ENCODE measurements around the gene BRIX1. TPM values are rescaled to one million over a fixed set of nuclear protein-coding genes. Genes with fewer than 3 reads are reported as not detected.

The BRIX1 gene
- total and polyA plus RNA-seq, 5 donors from 2014 or later: 20.5 to 51.0 (median 46.3) TPM

DNA sequence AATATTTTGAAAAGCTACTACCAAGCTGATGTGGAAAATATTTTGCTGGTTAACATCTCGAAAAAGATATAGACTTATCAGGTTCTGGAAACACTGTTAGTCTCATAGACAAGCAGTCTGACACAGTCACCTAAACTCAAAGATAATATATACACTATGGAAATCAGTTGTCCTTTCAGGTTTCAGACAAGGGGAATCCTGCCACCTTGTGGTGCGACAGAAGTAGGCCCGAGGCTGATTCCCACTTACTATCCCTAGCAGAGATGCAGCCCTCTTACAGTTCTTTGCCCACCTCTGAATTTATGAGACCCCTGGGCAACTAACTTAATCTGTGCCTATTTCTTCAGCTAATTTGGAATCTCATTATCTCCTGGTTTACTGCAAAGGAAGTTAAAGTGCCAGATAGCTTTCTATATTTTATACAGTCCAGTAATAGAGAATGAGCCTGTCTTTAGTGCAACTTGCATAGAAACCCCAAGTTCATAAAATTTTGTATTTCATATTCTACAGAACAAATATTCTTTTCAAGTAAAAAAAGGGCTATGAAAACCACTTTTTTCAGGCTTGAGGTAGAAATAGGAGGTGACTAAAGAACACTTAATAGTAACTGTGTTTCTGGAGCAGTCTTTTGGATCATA, 17.1 kb upstream of the BRIX1 start:
- Histone ChIP-seq H3K4me1 (ENCODE audit: control insufficient read depth, insufficient read depth, low read length, poor library complexity, severe bottlenecking) (no peaks in the 10 kb centered on the region), H3K27ac (ENCODE audit: insufficient read depth, low read length, poor library complexity, severe bottlenecking) (no peak overlapping the region), H3K27me3 (ENCODE audit: control insufficient read depth, insufficient read depth, low read length) (no peaks in the 10 kb centered on the region), H3K9me3 (ENCODE audit: control insufficient read depth in 2 of 2, low read length in 2 of 2) (no peaks in the 10 kb centered on the region), H3K36me3 (ENCODE audit: control insufficient read depth, insufficient read depth, low read length) (no peaks in the 10 kb centered on the region), H3K4me3 (ENCODE audit: low read depth, low read length) (no peak overlapping the region)
- Mint-ChIP-seq H3K9me3 (no peaks in the 10 kb centered on the region), H3K4me3 (no peak overlapping the region), H3K27ac (no peak overlapping the region), H3K4me1 (no peaks in the 10 kb centered on the region), H3K36me3 (peaks cover 16% of the 10 kb centered on the region), H3K27me3 (no peaks in the 10 kb centered on the region)
- DNase-seq (peak; percentile 25 to 63 (median 47)), ATAC-seq (ENCODE audit: low read depth in 2 of 2) (peak; percentile 42 to 68)

- H3K36me3 Mint-ChIP-seq: peaks cover 19% of the 10 kb centered on the region
- Histone ChIP-seq H3K27me3 (ENCODE audit: control insufficient read depth, insufficient read depth, low read length) (no peaks in the 10 kb centered on the region), H3K9me3 (ENCODE audit: control insufficient read depth in 2 of 2, low read length in 2 of 2) (no peaks in the 10 kb centered on the region), H3K4me1 (ENCODE audit: control insufficient read depth, insufficient read depth, low read length, poor library complexity, severe bottlenecking) (no peaks in the 10 kb centered on the region), H3K27ac (ENCODE audit: insufficient read depth, low read length, poor library complexity, severe bottlenecking) (no peak overlapping the region), H3K36me3 (ENCODE audit: control insufficient read depth, insufficient read depth, low read length) (no peaks in the 10 kb centered on the region), H3K4me3 (ENCODE audit: low read depth, low read length) (no peak overlapping the region)
- H3K27me3 Mint-ChIP-seq: no peaks in the 10 kb centered on the region
- no peak overlapping the region for H3K27ac Mint-ChIP-seq
- no peak overlapping the region for H3K4me3 Mint-ChIP-seq
- H3K9me3 Mint-ChIP-seq: no peaks in the 10 kb centered on the region
- DNase-seq: no peak
- ATAC-seq (ENCODE audit: low read depth in 2 of 2): no peak
- no peaks in the 10 kb centered on the region for H3K4me1 Mint-ChIP-seq
Measured at GRCh38 chr5:34899066-34899465, 16.4 kb upstream of the BRIX1 start.

- peaks cover 8% of the 10 kb centered on the region for H3K36me3 ChIP-seq (ENCODE audit: control insufficient read depth, insufficient read depth, low read length)
- no peak overlapping the region for H3K27ac Mint-ChIP-seq
Measured at GRCh38 chr5:34900652-34901051, 14.9 kb upstream of the BRIX1 start.

DNA sequence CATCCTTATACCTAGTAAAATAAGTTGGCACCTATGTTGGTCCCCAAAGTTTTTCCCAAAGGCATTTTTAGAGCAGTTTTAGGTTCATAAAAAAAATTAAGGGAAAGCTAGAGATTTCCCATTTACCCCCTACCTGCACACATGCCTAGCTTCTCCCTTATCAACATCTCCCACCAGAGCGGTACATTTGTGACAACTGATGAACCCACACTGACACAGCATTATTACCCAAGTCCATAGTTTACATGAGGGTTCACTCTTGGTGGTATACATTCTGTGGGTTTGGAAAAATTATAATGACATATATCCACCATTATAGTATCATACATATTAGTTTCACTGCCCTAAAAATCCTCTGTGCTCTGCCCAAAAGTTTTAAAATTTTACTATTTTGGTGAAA, 12.3 kb upstream of the BRIX1 start:
- Mint-ChIP-seq H3K4me1 (no peaks in the 10 kb centered on the region), H3K9me3 (no peaks in the 10 kb centered on the region), H3K36me3 (peaks cover 17% of the 10 kb centered on the region), H3K4me3 (no peak overlapping the region), H3K27ac (peak overlapping the region in 1 of 3 donors; percentile 39), H3K27me3 (no peaks in the 10 kb centered on the region)
- Histone ChIP-seq H3K4me3 (ENCODE audit: low read depth, low read length) (no peak overlapping the region), H3K27ac (ENCODE audit: insufficient read depth, low read length, poor library complexity, severe bottlenecking) (no peak overlapping the region), H3K27me3 (ENCODE audit: control insufficient read depth, insufficient read depth, low read length) (no peaks in the 10 kb centered on the region), H3K4me1 (ENCODE audit: control insufficient read depth, insufficient read depth, low read length, poor library complexity, severe bottlenecking) (no peaks in the 10 kb centered on the region), H3K9me3 (ENCODE audit: control insufficient read depth in 2 of 2, low read length in 2 of 2) (no peaks in the 10 kb centered on the region), H3K36me3 (ENCODE audit: control insufficient read depth, insufficient read depth, low read length) (peaks cover 13% of the 10 kb centered on the region)
- ATAC-seq (ENCODE audit: low read depth in 2 of 2): no peak
- DNase-seq: no peak

More at GRCh38 chr5:34900652-34901051, 14.9 kb upstream of the BRIX1 start:
- ATAC-seq (ENCODE audit: low read depth in 2 of 2) (no peak), DNase-seq (no peak)
- no peaks in the 10 kb centered on the region for H3K9me3 ChIP-seq (ENCODE audit: control insufficient read depth in 2 of 2, low read length in 2 of 2)
- H3K9me3 Mint-ChIP-seq: no peaks in the 10 kb centered on the region
- H3K36me3 Mint-ChIP-seq: peaks cover 21% of the 10 kb centered on the region
- H3K4me1 ChIP-seq (ENCODE audit: control insufficient read depth, insufficient read depth, low read length, poor library complexity, severe bottlenecking): no peaks in the 10 kb centered on the region
- H3K4me3 ChIP-seq (ENCODE audit: low read depth, low read length): no peak overlapping the region
- H3K27me3 Mint-ChIP-seq: no peaks in the 10 kb centered on the region
- H3K27me3 ChIP-seq (ENCODE audit: control insufficient read depth, insufficient read depth, low read length): no peaks in the 10 kb centered on the region
- no peak overlapping the region for H3K4me3 Mint-ChIP-seq
- no peak overlapping the region for H3K27ac ChIP-seq (ENCODE audit: insufficient read depth, low read length, poor library complexity, severe bottlenecking)
- H3K4me1 Mint-ChIP-seq: no peaks in the 10 kb centered on the region

DNA sequence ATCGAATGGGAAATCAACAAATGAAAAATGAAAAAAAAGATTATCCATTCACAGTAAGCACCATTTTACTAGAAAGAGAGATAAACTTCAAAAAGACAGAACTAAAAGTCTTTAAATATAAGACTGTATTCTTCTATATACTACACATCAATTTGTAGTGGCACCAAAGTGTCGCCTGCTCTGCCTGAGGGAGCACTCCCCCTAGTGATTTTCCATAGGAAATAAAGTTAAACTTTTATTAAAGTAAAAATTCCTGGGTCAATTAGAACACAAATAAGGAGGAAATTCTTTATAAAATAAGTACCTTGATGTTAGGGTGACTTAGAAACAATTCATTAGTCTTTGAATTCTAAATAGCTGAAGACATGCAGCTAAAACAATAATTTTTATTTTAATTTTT, 9.9 kb upstream of the BRIX1 start:
- Histone ChIP-seq H3K36me3 (ENCODE audit: control insufficient read depth, insufficient read depth, low read length) (peaks cover 27% of the 10 kb centered on the region), H3K4me3 (ENCODE audit: low read depth, low read length) (no peak overlapping the region), H3K4me1 (ENCODE audit: control insufficient read depth, insufficient read depth, low read length, poor library complexity, severe bottlenecking) (no peaks in the 10 kb centered on the region), H3K9me3 (ENCODE audit: control insufficient read depth in 2 of 2, low read length in 2 of 2) (no peaks in the 10 kb centered on the region), H3K27ac (ENCODE audit: insufficient read depth, low read length, poor library complexity, severe bottlenecking) (no peak overlapping the region), H3K27me3 (ENCODE audit: control insufficient read depth, insufficient read depth, low read length) (no peaks in the 10 kb centered on the region)
- Mint-ChIP-seq H3K27ac (no peak overlapping the region), H3K9me3 (no peaks in the 10 kb centered on the region), H3K4me1 (peaks cover 0 to 2% (median 0%) of the 10 kb centered on the region in 4 donors), H3K4me3 (no peak overlapping the region), H3K27me3 (no peaks in the 10 kb centered on the region), H3K36me3 (peaks cover 21% of the 10 kb centered on the region)
- ATAC-seq (ENCODE audit: low read depth in 2 of 2): no peak
- no peak for DNase-seq

DNA sequence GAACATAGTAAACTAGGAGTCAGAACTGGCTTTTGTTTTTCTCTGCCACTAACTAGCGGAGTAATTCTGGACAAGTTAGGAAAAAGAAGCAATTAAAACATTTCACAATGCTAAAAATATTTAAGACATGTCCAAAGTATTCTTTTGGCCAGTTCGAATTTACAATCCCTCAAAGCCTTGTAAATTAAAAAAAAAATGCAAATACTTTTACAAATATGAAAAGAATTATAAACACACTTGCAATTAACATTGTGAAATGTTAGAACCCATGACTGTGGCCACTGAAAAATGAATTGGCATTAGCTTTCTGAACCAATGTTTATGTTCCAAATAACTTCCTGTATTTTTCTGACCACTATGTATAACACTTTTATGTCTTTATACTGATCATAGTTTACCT, 2.4 kb upstream of the BRIX1 start:
- H3K36me3 Mint-ChIP-seq: peaks cover 24% of the 10 kb centered on the region
- DNase-seq (no peak), ATAC-seq (ENCODE audit: low read depth in 2 of 2) (no peak)
- peaks cover 6 to 39% (median 19%) of the 10 kb centered on the region in 4 donors for H3K4me1 Mint-ChIP-seq
- H3K9me3 ChIP-seq (ENCODE audit: control insufficient read depth in 2 of 2, low read length in 2 of 2): no peaks in the 10 kb centered on the region
- H3K4me3 Mint-ChIP-seq: no peak overlapping the region
- no peaks in the 10 kb centered on the region for H3K9me3 Mint-ChIP-seq
- no peaks in the 10 kb centered on the region for H3K27me3 ChIP-seq (ENCODE audit: control insufficient read depth, insufficient read depth, low read length)
- H3K27me3 Mint-ChIP-seq: no peaks in the 10 kb centered on the region
- no peak overlapping the region for H3K27ac Mint-ChIP-seq
- H3K36me3 ChIP-seq (ENCODE audit: control insufficient read depth, insufficient read depth, low read length): peaks cover 31% of the 10 kb centered on the region
- no peak overlapping the region for H3K27ac ChIP-seq (ENCODE audit: insufficient read depth, low read length, poor library complexity, severe bottlenecking)
- H3K4me1 ChIP-seq (ENCODE audit: control insufficient read depth, insufficient read depth, low read length, poor library complexity, severe bottlenecking): peaks cover 24% of the 10 kb centered on the region
- peak overlapping the region; percentile 5 for H3K4me3 ChIP-seq (ENCODE audit: low read depth, low read length)

DNA sequence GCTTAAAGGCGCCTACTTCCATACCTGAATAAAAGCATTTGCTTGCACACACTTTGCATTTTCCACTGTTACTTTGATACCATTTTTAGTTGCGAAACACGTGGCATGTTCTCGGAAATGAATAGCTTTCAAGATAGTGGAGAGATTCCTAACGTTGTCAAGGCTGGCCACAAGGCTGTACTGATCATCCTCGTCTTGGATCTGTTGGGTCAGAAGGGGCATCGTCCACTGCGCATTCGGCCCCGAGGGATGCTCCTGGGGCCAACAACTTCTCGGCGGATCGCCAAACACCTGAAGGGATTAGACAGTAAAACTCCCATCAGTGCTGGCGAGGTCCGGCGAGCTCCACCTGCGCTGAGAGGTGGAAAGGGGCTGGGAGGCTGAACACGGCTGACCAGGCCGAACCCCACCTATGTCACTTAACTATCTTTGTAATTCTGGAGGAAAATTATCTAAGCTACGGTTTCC, 806 bp upstream of the BRIX1 start:
- peaks cover 27% of the 10 kb centered on the region for H3K36me3 ChIP-seq (ENCODE audit: control insufficient read depth, insufficient read depth, low read length)
- H3K27ac ChIP-seq (ENCODE audit: insufficient read depth, low read length, poor library complexity, severe bottlenecking): peak overlapping the region; percentile 89
- H3K4me3 ChIP-seq (ENCODE audit: low read depth, low read length): peak overlapping the region; percentile 96
- Mint-ChIP-seq H3K4me3 (no peak overlapping the region), H3K36me3 (peaks cover 16% of the 10 kb centered on the region), H3K27ac (no peak overlapping the region), H3K27me3 (no peaks in the 10 kb centered on the region), H3K9me3 (no peaks in the 10 kb centered on the region), H3K4me1 (peaks cover 6 to 40% (median 19%) of the 10 kb centered on the region in 4 donors)
- no peaks in the 10 kb centered on the region for H3K27me3 ChIP-seq (ENCODE audit: control insufficient read depth, insufficient read depth, low read length)
- DNase-seq: peak in 2 of 3 donors; percentile 8 to 28
- peaks cover 24% of the 10 kb centered on the region for H3K4me1 ChIP-seq (ENCODE audit: control insufficient read depth, insufficient read depth, low read length, poor library complexity, severe bottlenecking)
- no peak for ATAC-seq (ENCODE audit: low read depth in 2 of 2)
- no peaks in the 10 kb centered on the region for H3K9me3 ChIP-seq (ENCODE audit: control insufficient read depth in 2 of 2, low read length in 2 of 2)

DNA sequence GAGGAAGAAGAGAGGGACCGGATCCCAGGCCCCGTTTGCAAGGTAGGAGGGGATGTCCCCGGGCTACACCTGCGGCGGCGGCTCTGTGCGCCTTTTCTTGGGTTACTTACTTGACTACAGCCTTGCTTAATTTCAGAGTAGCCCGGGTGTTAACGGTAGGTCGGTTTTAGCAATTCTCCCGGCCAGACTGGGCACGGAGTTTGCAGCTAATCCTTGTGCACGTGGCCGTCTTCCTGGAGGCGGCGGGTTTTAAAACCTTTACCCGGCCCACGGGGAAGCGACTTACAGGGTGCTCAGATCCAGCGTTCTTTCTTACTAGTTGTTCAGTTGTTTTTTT, 313 bp downstream of the BRIX1 start:
- Histone ChIP-seq H3K4me1 (ENCODE audit: control insufficient read depth, insufficient read depth, low read length, poor library complexity, severe bottlenecking) (peaks cover 24% of the 10 kb centered on the region), H3K27ac (ENCODE audit: insufficient read depth, low read length, poor library complexity, severe bottlenecking) (peak overlapping the region; percentile 89), H3K9me3 (ENCODE audit: control insufficient read depth in 2 of 2, low read length in 2 of 2) (no peaks in the 10 kb centered on the region), H3K36me3 (ENCODE audit: control insufficient read depth, insufficient read depth, low read length) (peaks cover 29% of the 10 kb centered on the region), H3K4me3 (ENCODE audit: low read depth, low read length) (peak overlapping the region; percentile 96), H3K27me3 (ENCODE audit: control insufficient read depth, insufficient read depth, low read length) (no peaks in the 10 kb centered on the region)
- H3K4me3 Mint-ChIP-seq: no peak overlapping the region
- peaks cover 16% of the 10 kb centered on the region for H3K36me3 Mint-ChIP-seq
- ATAC-seq (ENCODE audit: low read depth in 2 of 2): no peak
- DNase-seq: no peak
- peaks cover 6 to 42% (median 19%) of the 10 kb centered on the region in 4 donors for H3K4me1 Mint-ChIP-seq
- no peak overlapping the region for H3K27ac Mint-ChIP-seq
- H3K9me3 Mint-ChIP-seq: no peaks in the 10 kb centered on the region
- no peaks in the 10 kb centered on the region for H3K27me3 Mint-ChIP-seq

Data from CD4-positive, CD25-positive, alpha-beta regulatory T cell (primary cell).